ENCODE results near the gene PTGFRN.

Gene PTGFRN

GRCh38 chr1:116878804-116879477, 30.8 kb upstream of the PTGFRN start:
- H3K9me3 Mint-ChIP-seq = no peaks in the 10 kb centered on the region
- H3K27me3 Mint-ChIP-seq = no peaks in the 10 kb centered on the region
- no peak overlapping the region for H3K4me3 Mint-ChIP-seq
- H3K36me3 Mint-ChIP-seq (ENCODE audit: low read depth) = no peaks in the 10 kb centered on the region
- H3K4me1 Mint-ChIP-seq = peaks cover 20% of the 10 kb centered on the region
- H3K27ac Mint-ChIP-seq = no peak overlapping the region
- ATAC-seq (peak; percentile 39), DNase-seq (no peak)

GRCh38 chr1:116879478-116880133, 30.1 kb upstream of the PTGFRN start:
- H3K4me3 Mint-ChIP-seq = no peak overlapping the region
- H3K9me3 Mint-ChIP-seq = no peaks in the 10 kb centered on the region
- H3K27me3 Mint-ChIP-seq = no peaks in the 10 kb centered on the region
- no peak overlapping the region for H3K27ac Mint-ChIP-seq
- ATAC-seq (no peak), DNase-seq (no peak)
- peaks cover 17% of the 10 kb centered on the region for H3K4me1 Mint-ChIP-seq
- H3K36me3 Mint-ChIP-seq (ENCODE audit: low read depth) = no peaks in the 10 kb centered on the region

DNA sequence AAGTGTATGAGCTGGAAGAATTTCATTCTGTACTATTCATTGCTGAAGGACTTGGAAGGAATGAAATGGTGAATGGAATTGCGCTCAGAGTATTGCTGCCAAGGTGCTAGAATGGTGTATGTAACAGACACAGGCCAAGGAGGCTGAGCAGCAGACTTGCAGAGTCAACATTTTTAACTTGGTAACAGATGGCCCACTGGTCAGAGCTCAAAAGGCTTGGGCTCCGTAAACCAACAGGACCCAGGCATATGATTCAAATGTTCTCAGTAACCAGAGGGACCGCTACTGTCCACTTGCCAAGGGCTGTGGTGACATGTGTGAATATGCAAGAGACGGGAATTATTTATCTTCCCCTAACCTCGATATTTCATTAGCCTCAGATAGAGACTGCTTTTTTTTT, 28.8 kb upstream of the PTGFRN start:
- ATAC-seq (no peak), DNase-seq (no peak)
- Mint-ChIP-seq H3K36me3 (ENCODE audit: low read depth) (no peaks in the 10 kb centered on the region), H3K4me3 (no peak overlapping the region), H3K9me3 (no peaks in the 10 kb centered on the region), H3K27me3 (no peaks in the 10 kb centered on the region), H3K27ac (no peak overlapping the region), H3K4me1 (peaks cover 8% of the 10 kb centered on the region)

DNA sequence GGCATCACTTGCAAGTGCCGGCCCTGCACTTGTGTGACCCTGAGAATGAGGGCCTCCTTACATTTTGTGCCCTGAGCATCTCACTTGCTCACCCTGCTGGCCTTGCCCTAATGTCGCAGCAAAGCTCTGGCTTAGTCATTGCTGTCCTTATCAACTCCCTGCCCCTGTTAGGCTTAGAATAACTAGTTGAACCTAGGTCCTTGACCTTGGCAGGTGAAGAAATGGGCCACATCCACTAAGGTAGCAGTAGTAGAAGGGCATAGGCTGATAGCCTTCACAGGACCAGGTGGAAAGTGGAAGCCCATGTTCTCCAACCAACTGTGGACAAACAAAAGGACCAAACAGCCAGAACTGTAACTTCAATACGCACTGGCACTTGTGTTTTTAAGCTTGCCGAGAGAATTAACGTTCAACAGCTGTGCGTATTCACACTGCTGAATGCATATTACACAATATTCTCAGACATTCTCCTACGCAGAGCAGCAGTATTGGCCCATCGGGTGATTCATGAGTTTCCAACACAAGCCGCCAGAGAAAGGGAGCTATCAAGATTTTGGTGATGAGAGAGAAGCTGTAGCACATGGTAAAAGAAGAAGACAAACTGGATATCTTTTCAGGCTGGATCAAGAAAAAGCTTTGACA, 27.7 kb upstream of the PTGFRN start:
- peak; percentile 37 for DNase-seq
- Mint-ChIP-seq H3K27me3 (no peaks in the 10 kb centered on the region), H3K27ac (no peak overlapping the region), H3K9me3 (no peaks in the 10 kb centered on the region), H3K36me3 (ENCODE audit: low read depth) (no peaks in the 10 kb centered on the region), H3K4me1 (peaks cover 8% of the 10 kb centered on the region), H3K4me3 (no peak overlapping the region)
- ATAC-seq = peak; percentile 70

DNA sequence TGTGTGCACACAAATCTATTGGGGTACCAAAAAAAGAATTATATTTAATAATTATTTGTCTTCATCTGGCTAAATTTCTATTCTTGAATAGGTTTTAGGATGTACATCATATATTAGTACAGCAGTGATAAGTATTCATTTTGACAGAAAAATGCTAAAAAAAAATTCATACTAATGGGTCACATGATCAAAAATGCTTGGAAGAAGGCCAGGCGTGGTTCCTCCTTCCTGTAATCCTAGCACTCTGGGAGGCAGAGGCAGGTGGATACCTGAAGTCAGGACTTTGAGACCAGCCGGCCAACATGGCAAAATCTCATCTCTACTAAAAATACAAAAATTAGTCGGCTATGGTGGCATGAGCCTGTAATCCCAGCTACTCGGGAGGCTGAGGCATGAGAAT, 26.9 kb upstream of the PTGFRN start:
- Mint-ChIP-seq H3K27ac (no peak overlapping the region), H3K27me3 (no peaks in the 10 kb centered on the region), H3K36me3 (ENCODE audit: low read depth) (no peaks in the 10 kb centered on the region)

DNA sequence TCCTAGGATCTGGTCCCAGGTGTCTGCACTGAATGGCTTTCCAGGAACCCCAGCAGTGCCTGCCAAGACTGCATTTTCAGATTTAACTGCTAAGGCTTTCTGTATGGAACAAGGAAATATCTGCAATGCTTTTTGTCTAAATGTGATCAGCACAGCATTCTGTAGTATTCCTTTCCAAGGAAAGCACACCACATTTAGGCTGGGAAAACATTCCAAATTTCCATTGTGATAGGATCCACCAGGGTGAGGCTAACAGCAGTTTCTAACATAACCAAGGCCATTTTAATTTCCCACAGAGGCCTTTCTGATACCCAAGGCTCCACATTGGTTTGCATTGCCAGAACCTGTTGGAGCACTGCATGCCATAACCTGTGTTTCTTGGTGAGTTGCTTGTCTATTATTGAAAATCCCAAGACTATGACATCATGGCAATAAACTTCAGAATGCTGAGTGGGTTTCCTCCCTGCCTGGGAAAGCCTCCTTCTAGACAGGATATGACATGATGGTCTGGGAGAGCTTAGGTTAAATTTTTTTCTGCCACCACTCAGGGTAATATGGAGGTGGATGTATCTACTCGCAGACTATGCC, 23.3 kb upstream of the PTGFRN start:
- DNase-seq = no peak
- H3K36me3 Mint-ChIP-seq (ENCODE audit: low read depth) = no peaks in the 10 kb centered on the region
- H3K4me3 Mint-ChIP-seq = no peak overlapping the region
- peaks cover 8% of the 10 kb centered on the region for H3K4me1 Mint-ChIP-seq
- H3K27me3 Mint-ChIP-seq = no peaks in the 10 kb centered on the region
- no peaks in the 10 kb centered on the region for H3K9me3 Mint-ChIP-seq
- ATAC-seq = no peak
- no peak overlapping the region for H3K27ac Mint-ChIP-seq

More for the DNA sequence above, 26.9 kb upstream of the PTGFRN start:
- DNase-seq = no peak
- peaks cover 8% of the 10 kb centered on the region for H3K4me1 Mint-ChIP-seq
- no peaks in the 10 kb centered on the region for H3K9me3 Mint-ChIP-seq
- no peak for ATAC-seq
- H3K4me3 Mint-ChIP-seq = no peak overlapping the region

- Mint-ChIP-seq H3K4me3 (no peak overlapping the region), H3K27ac (no peak overlapping the region), H3K36me3 (ENCODE audit: low read depth) (no peaks in the 10 kb centered on the region), H3K27me3 (no peaks in the 10 kb centered on the region), H3K9me3 (no peaks in the 10 kb centered on the region), H3K4me1 (peaks cover 6% of the 10 kb centered on the region)
- ATAC-seq (no peak), DNase-seq (no peak)
These were observed 22.5 kb upstream of the PTGFRN start for GRCh38 chr1:116887212-116887611.

- no peak for DNase-seq
- H3K4me3 Mint-ChIP-seq = no peak overlapping the region
- peaks cover 5% of the 10 kb centered on the region for H3K4me1 Mint-ChIP-seq
- H3K36me3 Mint-ChIP-seq (ENCODE audit: low read depth) = no peaks in the 10 kb centered on the region
- peaks cover 6% of the 10 kb centered on the region for H3K9me3 Mint-ChIP-seq
- no peak overlapping the region for H3K27ac Mint-ChIP-seq
- no peak for ATAC-seq
- peaks cover 3% of the 10 kb centered on the region for H3K27me3 Mint-ChIP-seq
These were observed 20.3 kb upstream of the PTGFRN start for GRCh38 chr1:116889380-116889779.

- no peak for DNase-seq
- Mint-ChIP-seq H3K9me3 (peaks cover 19% of the 10 kb centered on the region), H3K4me3 (no peak overlapping the region), H3K27me3 (peaks cover 3% of the 10 kb centered on the region), H3K4me1 (peaks cover 3% of the 10 kb centered on the region), H3K27ac (no peak overlapping the region), H3K36me3 (ENCODE audit: low read depth) (no peaks in the 10 kb centered on the region)
- no peak for ATAC-seq
These were observed 18.2 kb upstream of the PTGFRN start for GRCh38 chr1:116891396-116892079.

- peaks cover 19% of the 10 kb centered on the region for H3K9me3 Mint-ChIP-seq
- DNase-seq = no peak
- no peak overlapping the region for H3K27ac Mint-ChIP-seq
- H3K36me3 Mint-ChIP-seq (ENCODE audit: low read depth) = no peaks in the 10 kb centered on the region
- H3K4me1 Mint-ChIP-seq = peaks cover 3% of the 10 kb centered on the region
- peaks cover 3% of the 10 kb centered on the region for H3K27me3 Mint-ChIP-seq
- H3K4me3 Mint-ChIP-seq = no peak overlapping the region
- ATAC-seq = no peak
These were observed 14.6 kb upstream of the PTGFRN start for GRCh38 chr1:116895073-116895472.

- ATAC-seq = no peak
- peaks cover 11% of the 10 kb centered on the region for H3K9me3 Mint-ChIP-seq
- no peaks in the 10 kb centered on the region for H3K4me1 Mint-ChIP-seq
- no peak overlapping the region for H3K4me3 Mint-ChIP-seq
- DNase-seq = no peak
- no peaks in the 10 kb centered on the region for H3K36me3 Mint-ChIP-seq (ENCODE audit: low read depth)
- H3K27ac Mint-ChIP-seq = no peak overlapping the region
- no peaks in the 10 kb centered on the region for H3K27me3 Mint-ChIP-seq
These were observed 10.2 kb upstream of the PTGFRN start for GRCh38 chr1:116899529-116899928.

- DNase-seq (no peak), ATAC-seq (no peak)
- no peaks in the 10 kb centered on the region for H3K4me1 Mint-ChIP-seq
- no peak overlapping the region for H3K27ac Mint-ChIP-seq
- H3K36me3 Mint-ChIP-seq (ENCODE audit: low read depth) = no peaks in the 10 kb centered on the region
- no peaks in the 10 kb centered on the region for H3K9me3 Mint-ChIP-seq
- H3K27me3 Mint-ChIP-seq = no peaks in the 10 kb centered on the region
- no peak overlapping the region for H3K4me3 Mint-ChIP-seq
These were observed 9.0 kb upstream of the PTGFRN start for GRCh38 chr1:116900471-116901365.

GRCh38 chr1:116902027-116902426, 7.7 kb upstream of the PTGFRN start:
- no peaks in the 10 kb centered on the region for H3K36me3 Mint-ChIP-seq (ENCODE audit: low read depth)
- no peak overlapping the region for H3K27ac Mint-ChIP-seq
- peak; percentile 24 for ATAC-seq
- DNase-seq = no peak
- H3K4me3 Mint-ChIP-seq = no peak overlapping the region
- no peaks in the 10 kb centered on the region for H3K27me3 Mint-ChIP-seq
- no peaks in the 10 kb centered on the region for H3K4me1 Mint-ChIP-seq
- no peaks in the 10 kb centered on the region for H3K9me3 Mint-ChIP-seq

Measured in activated naive CD8-positive, alpha-beta T cell treated with anti-CD3 and anti-CD28 coated beads, Interleukin-2, amount 50 U/mL, for 24 hours (primary cell).